Measurements from ENCODE around the gene PRSS37. TPM values are rescaled to one million over a fixed set of nuclear protein-coding genes. Genes with fewer than 3 reads are reported as not detected.

The PRSS37 gene
- polyA plus RNA-seq, 1 of the 3 experiments (the other 2 are of a cell fraction) = not detected

DNA sequence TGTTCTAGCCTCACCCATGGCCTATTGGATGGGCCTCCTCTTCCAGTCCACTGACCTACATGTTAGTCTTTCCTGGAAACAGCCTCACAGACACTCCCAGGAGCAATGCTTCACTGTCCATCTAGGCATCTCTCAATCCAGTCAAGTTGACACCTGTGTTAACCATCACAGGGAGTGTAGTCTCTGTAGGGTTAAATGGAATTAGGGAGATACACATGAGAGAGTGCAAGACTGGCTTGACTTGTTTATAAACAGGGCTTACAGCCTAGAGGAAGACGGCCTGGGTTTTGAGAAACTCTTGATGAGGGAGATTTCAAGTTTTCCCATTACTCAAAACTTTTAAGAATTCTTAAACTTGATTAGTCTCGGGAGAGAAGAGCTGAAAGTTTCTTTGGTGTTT, 18.9 kb upstream of the PRSS37 start:
- H3K79me2 ChIP-seq (ENCODE audit: insufficient read depth) = no peaks in the 10 kb centered on the region
- POLR2A ChIA-PET = no interaction called here
- no peaks in the 10 kb centered on the region for H3K36me3 ChIP-seq (replicated peaks in 1 of 2; ENCODE audit: control insufficient read depth in 1 of 2, insufficient read depth in 2 of 2, low read length in 1 of 2)
- no peak overlapping the region for H3K4me3 ChIP-seq (ENCODE audit: low read depth in 2 of 2, low read length in 1 of 2)
- H2AFZ ChIP-seq (ENCODE audit: low read depth) = no peak overlapping the region
- H3K4me2 ChIP-seq = no peak overlapping the region
- no peak overlapping the region for H3K9ac ChIP-seq
- H3K9me2 ChIP-seq = no peaks in the 10 kb centered on the region
- H3F3A ChIP-seq (replicated peaks; ENCODE audit: insufficient read depth) = no peaks in the 10 kb centered on the region
- H3K9me3 ChIP-seq = no peaks in the 10 kb centered on the region
- no peak overlapping the region for H3K27ac ChIP-seq (ENCODE audit: low read depth in 2 of 2, low read length in 1 of 2)
- TF ChIP-seq FOSL2 (IDR thresholded peaks at IDR 0.05; ENCODE audit: borderline replicate concordance, low read depth) (no peak), SMC3 (IDR thresholded peaks at IDR 0.05; ENCODE audit: low read depth, low read length) (no peak), NFIC (IDR thresholded peaks at IDR 0.05; ENCODE audit: borderline replicate concordance) (no peak), RFX5 (IDR thresholded peaks at IDR 0.05; ENCODE audit: low read length) (no peak), IRF3 (IDR thresholded peaks at IDR 0.05; ENCODE audit: low read depth, low read length) (no peak), GATA2 (CRISPR knock-in tag; IDR thresholded peaks at IDR 0.05) (no peak), USF1 (IDR thresholded peaks at IDR 0.05; ENCODE audit: borderline replicate concordance, low read depth) (no peak), NRF1 (IDR thresholded peaks at IDR 0.05; ENCODE audit: low read depth, low read length) (no peak), YY1 (IDR thresholded peaks at IDR 0.05; ENCODE audit: low read depth) (no peak), FOXM1 (IDR thresholded peaks at IDR 0.05; ENCODE audit: low read depth) (no peak), MEF2A (IDR thresholded peaks at IDR 0.05; ENCODE audit: borderline replicate concordance, low read depth) (no peak), JUND (IDR thresholded peaks at IDR 0.05) (no peak), MAX (IDR thresholded peaks at IDR 0.05; ENCODE audit: low read depth) (no peak), RCOR1 (IDR thresholded peaks at IDR 0.05; ENCODE audit: low read length) (no peak), ZBTB33 (IDR thresholded peaks at IDR 0.05; ENCODE audit: borderline replicate concordance, low read depth) (no peak)
- TF ChIP-seq, protein P1, sequence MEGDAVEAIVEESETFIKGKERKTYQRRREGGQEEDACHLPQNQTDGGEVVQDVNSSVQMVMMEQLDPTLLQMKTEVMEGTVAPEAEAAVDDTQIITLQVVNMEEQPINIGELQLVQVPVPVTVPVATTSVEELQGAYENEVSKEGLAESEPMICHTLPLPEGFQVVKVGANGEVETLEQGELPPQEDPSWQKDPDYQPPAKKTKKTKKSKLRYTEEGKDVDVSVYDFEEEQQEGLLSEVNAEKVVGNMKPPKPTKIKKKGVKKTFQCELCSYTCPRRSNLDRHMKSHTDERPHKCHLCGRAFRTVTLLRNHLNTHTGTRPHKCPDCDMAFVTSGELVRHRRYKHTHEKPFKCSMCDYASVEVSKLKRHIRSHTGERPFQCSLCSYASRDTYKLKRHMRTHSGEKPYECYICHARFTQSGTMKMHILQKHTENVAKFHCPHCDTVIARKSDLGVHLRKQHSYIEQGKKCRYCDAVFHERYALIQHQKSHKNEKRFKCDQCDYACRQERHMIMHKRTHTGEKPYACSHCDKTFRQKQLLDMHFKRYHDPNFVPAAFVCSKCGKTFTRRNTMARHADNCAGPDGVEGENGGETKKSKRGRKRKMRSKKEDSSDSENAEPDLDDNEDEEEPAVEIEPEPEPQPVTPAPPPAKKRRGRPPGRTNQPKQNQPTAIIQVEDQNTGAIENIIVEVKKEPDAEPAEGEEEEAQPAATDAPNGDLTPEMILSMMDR (IDR thresholded peaks at IDR 0.05) = no peak
- TF ChIP-seq, protein P2, sequence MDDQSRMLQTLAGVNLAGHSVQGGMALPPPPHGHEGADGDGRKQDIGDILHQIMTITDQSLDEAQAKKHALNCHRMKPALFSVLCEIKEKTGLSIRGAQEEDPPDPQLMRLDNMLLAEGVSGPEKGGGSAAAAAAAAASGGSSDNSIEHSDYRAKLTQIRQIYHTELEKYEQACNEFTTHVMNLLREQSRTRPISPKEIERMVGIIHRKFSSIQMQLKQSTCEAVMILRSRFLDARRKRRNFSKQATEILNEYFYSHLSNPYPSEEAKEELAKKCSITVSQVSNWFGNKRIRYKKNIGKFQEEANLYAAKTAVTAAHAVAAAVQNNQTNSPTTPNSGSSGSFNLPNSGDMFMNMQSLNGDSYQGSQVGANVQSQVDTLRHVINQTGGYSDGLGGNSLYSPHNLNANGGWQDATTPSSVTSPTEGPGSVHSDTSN (IDR thresholded peaks at IDR 0.05) = no peak
- TF ChIP-seq, protein P3, sequence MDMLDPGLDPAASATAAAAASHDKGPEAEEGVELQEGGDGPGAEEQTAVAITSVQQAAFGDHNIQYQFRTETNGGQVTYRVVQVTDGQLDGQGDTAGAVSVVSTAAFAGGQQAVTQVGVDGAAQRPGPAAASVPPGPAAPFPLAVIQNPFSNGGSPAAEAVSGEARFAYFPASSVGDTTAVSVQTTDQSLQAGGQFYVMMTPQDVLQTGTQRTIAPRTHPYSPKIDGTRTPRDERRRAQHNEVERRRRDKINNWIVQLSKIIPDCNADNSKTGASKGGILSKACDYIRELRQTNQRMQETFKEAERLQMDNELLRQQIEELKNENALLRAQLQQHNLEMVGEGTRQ (IDR thresholded peaks at IDR 0.05; ENCODE audit: borderline replicate concordance, low read depth, low read length) = no peak
- WGBS (ENCODE audit: low lambda C conversion rate) = 1% methylated on average over 2 of the region's 2 CpGs
- no peaks in the 10 kb centered on the region for H3K27me3 ChIP-seq (ENCODE audit: insufficient read depth)
- H4K20me1 ChIP-seq (ENCODE audit: insufficient read depth) = no peaks in the 10 kb centered on the region
- no peaks in the 10 kb centered on the region for H3K4me1 ChIP-seq (ENCODE audit: control insufficient read depth in 1 of 2, insufficient read depth in 2 of 2, low read depth in 1 of 2, low read length in 1 of 2)
- no peak for DNase-seq
- CTCF ChIA-PET = no interaction called here
